GM18867 (cell line): ENCODE data around the gene ABCA5.
"Not testable (repeated sequence)": the region's sequence is repeated elsewhere in the genome, so short reads cannot be mapped to it uniquely, and the experiment has no call there.

ENCODE experiments used
- ATAC-seq: cut with Tn5 transposase; IDR thresholded peaks from one replicate; pipeline ENCODE4 v1.9.1; 2021; ENCODE audit warnings: mild to moderate bottlenecking, moderate library complexity; ENCODE audit not compliant: unreplicated experiment

ABCA5 gene

DNA sequence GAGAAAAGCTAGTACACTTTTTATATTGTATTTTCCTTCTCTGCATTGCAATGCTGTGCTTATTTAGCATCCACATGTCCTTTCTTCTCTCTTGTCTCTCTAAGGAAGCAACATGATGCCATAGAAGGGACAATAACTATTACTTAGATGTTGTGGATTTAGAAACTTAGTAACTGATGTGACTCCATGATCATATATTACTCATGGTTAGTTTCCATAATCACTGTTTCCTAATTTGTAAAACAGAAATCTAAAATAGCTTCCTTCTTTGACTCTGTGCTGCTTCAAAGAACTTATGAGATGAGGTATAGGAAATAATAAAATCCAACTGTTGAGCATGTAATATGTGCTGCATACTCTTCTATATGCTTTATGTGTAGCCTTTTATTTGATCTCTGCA, 6.6 kb upstream of the ABCA5 start:
- ATAC-seq = no peak

DNA sequence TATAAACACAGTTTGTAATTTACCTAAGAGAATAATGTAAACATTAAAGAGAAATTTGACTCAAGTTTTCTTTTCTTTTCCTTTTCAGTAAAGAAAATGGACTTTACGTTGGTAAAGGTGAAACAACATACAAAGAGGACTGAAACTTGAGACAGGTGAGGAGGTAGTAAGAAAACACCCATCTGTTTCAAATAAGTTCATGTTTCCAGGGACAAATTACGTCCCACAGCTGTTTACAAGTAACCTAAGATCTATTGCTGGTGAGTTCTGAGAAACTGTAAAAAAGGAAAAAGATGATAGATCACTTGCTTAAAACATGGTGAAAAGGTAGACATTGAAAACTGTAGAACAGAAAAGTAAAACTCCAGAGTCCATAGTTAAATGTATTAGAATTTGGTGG, 4.8 kb upstream of the ABCA5 start:
- ATAC-seq = no peak

DNA sequence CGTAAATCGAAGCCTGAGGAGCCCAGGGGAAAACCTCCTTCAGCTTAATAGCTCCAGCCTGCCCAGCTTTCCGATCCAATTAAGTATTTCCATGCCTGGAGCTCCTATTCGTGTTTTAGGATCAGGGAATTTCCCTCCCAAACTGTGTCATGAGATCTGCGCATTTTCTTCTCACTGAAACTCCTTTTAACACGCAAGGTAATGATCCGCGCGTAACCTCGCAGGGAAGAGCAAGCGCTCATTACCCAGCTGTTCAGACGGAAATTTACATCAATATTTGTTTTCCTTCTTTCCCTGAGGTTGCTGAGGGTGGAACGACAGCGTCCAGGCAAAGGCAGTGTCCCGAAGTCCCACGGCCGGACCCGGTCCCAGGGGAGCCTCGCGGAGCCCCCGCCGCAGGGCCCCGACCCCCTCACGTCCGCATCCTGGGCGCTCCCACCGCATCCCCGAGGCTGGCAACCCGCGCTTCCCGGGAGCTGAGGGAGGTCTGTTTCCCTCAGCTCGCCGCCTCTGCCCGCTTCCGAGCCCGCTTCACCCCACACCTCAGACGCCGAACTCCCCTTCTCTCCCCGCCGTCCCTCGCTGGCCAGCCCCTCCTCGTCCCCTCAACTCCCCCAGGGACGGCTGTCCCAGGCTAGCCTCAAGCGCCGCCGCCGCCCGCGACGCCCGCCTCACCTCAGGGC, 415 bp downstream of the ABCA5 start:
- peak; percentile 2 for ATAC-seq

DNA sequence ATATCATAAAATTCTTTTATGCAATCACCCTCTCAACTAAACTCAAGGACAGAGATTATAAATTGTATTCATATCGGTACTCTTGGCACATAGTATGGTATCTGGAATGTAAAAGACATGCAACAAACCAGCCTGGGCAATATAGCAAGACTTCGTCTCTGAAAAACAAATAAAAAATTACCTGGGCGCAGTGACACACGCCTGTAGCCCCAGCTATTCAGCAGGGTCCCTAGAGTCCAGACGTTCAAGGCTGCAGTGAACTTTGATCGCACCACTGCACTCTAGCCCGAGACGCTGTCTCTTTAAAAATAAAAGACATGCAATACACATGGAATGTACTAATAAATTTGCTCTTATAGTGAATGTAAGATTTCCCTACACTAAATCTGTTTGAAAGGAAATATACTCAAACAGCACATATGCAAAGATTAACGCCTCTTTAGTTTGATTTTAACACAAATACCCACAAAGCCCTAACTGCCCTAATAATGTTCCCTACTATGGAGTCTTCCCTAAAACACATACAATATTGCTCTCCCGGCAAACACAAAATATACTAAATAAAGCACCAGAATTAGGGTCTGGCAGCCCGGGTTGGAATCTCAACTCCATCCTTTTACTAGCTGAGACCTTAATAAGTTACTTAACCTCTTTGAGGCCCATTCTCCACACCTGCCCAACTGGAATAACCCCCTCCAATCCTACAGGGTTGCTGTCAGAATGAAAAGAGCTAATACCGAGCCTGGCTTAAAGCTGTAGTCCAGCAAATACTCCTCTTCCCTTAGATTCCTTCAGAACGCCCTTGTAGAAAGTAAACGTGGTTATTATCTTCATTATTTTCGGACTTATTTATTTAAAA, 1.2 kb downstream of the ABCA5 start:
- ATAC-seq = no peak

DNA sequence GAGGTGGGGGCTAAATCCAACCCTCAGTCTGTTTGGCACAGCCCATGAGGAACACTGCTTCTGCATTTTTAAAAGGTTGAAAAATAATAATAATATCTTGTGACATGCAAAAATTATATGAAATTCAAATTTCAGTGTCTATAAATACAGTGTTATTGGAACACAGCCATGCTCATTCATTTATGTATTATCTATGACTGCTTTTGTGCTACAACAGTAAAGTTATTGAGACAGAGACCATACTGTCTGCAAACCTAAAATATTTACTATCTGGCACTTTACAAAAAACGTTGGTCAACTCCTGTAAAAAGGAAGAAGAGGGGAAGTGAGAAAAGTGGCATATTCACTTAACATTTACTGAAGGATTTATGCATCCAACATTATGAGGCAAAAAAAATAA, 3.1 kb downstream of the ABCA5 start:
- ATAC-seq = no peak

DNA sequence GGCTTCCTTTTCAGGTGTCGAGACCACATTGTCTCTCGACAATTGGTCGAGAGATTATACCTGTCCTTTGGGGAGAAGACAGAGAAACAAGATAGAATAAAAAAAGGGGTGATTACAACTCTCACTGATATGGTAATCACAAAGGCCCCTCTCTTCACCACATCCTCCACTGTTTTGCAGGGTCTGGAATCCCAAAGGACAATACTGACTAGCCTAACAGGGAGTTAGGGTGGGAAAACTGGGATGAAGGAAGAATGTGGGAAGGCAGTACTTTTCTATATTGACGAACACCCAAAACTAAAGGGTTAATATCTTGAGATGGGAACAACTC, 6.1 kb downstream of the ABCA5 start:
- no peak for ATAC-seq

DNA sequence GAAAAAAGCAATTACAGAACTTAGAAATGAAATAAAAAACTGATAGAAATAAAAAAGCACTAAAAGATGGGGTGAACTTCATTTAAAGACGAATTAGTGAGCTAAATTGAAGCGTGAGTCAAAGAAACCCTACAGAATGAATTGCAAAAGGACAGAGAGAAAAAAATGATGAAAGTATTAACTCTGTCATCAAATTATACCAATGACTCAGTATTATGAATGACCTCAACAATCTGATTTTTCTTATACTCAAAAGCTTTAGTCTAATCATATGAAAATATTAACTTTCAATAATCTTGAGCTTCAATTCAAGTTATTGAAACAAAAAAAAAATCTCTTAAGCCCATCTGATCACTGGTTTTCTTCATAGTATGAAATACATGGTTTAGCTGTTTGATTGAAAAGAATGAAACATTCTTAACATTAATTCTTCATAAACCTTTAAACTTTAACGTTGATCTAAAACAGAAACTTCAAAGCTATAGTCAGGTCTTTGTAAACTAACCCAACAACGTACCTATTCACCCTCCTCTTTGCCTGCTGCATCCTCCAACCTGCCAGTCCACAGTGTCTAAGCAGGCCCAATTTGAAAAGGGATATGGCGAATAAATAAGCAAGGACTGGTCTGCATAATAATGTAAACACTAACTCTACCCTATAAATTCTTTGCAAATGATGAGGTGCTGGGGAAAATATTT, 6.6 kb downstream of the ABCA5 start:
- no peak for ATAC-seq

DNA sequence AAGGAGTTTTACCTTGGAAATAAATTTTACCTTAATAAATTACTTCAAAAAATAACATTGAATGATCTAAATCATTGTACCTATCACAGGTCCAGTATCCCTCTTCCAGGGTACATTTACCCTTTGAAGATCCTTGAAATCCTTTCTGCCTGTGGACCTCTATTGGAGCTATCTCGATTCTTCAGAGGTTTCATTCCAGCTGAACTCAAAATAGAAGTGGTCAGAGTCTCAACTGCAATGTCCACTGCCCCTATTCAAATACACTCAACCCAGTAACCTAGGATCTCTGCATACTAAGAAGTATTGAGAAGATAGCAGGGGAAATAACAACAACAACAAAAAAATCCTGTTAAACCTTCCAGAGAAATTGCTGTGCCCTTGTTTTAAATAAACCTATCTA, 9.3 kb downstream of the ABCA5 start:
- ATAC-seq = no peak

DNA sequence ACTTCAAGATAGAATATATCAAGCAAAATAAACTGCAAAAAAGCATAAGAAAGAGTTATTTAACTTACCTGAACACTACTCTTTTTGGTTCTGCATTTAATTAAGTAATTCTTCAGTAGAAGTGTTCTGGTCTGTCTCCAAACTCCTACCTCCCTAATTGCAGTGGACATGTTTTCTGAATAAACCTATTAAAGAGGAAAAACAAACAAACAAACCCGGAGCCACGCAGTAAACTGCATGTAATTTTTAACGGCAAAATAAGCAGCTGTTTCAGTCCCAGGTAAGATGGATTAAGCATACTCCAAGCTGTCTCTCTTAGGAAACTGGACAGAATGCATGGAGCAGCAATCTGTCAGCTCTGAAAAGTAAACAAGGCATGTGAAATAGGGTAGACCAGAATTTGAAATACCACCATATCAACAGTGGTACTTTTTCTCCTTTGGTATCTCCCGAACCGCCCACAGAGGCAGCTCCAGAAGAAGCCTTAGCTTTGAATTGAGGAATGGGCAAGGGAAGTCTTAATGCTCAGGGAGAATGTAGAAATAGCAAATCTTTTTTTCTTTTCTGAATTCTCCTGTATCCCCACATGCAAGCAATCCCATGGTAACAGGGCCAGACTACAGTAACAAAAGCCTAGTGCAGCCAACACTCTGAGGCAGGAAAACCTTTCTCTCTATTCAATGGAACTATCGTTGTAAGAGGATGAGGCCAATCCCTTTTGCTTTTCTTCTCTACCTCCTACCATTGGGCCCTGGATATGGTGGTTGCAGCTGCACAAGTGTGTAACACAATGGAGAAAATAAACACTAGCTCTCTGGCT, 12.5 kb downstream of the ABCA5 start:
- ATAC-seq = no peak

DNA sequence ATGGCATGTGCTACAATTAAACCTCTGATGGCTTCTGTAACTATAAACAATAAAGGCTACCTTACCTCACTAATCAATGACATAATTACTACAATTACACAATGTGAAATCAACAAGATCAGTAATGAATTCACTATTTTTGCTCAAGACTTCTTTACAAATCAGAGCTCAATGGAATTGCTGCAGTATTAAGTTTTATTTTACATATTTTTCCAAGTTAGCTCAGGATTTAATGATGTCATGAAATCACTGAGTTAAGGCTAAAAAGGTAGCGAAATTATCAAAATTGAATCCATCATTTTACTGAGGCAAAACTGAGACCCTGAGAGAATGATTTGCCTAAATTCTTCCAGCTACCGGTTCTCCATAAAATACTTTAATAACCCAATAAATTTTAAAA, 21.8 kb downstream of the ABCA5 start:
- ATAC-seq = no peak

DNA sequence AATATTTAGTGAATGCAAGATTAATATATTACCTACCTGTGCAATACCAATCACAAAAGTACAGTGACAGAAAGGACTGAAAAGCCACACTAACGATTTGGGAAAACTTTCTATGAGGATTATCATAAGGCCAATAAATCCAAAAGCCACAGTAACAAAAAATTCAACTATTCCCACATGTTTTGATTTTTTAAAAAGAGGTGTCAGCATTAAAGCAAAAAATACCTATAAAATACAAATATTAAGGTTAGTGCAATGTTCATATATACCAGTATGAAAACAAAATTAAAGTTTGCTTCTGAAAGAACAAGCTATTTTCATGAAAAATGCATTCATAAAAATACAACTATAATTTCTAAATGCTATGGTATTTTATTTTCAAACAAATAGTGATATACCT, 24.3 kb downstream of the ABCA5 start:
- no peak for ATAC-seq

DNA sequence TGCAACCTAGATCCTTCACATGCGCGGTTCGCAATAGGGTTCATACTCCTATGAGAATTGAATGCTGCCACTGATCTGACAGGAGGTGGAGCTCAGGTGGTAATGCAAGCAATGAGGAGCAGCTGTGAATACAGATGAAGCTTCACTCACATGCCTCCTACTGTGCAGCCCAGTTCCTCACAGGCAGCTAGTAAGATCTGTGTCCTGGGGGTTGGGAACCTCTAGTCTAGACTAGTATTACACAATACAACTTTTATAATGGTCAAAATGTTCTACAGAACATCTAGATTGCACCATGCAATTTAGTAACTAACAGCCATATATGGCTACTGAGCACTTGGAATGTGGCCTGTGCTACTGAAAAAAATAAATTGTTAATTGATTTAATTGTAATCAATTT, 26.7 kb downstream of the ABCA5 start:
- ATAC-seq = no peak

DNA sequence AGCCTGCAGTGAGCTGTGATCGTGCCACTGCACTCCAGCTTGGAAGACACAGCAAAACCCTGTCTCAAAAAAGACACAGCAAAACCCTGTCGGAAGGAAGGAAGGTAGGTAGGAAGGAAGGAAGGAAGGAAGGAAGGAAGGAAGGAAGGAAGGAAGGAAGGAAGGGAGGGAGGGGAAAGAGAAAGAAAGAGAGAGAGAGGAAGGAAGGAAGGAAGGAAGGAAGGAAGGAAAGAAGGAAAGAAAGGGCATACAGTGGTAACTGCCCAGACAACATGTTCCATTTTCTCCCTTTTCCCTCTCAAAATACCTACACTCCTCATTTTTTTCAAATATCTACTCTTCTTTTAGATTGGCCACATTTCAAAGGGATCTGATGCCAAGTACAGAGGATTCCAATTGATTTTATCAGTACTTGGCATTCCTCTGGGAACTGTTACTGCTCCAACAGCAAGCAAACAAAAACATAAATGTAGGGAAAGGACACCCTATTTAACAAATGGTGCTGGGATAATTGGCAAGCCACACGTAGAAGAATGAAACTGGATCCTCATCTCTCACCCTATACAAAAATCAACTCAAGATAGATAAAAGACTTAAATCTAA, 28.7 kb downstream of the ABCA5 start:
- not testable (repeated sequence) for ATAC-seq

DNA sequence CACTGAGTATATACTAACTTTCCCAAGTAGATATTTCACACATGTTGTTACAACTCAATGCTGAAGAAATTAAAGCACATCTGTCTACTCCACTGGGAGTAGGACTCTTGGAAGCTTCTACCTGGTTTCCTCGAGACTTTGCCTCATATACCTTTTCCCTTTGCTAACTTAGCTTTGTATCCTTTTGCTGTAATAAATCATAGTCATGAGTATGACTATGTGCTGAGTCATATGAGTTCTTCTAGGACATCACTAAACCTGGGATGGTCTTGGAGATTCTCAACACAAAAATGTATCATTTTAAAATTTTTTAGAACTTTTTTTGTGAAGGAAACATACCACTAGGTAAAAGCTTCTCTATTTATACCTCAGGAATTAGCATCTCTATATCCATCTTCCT, 39.8 kb downstream of the ABCA5 start:
- ATAC-seq = no peak

DNA sequence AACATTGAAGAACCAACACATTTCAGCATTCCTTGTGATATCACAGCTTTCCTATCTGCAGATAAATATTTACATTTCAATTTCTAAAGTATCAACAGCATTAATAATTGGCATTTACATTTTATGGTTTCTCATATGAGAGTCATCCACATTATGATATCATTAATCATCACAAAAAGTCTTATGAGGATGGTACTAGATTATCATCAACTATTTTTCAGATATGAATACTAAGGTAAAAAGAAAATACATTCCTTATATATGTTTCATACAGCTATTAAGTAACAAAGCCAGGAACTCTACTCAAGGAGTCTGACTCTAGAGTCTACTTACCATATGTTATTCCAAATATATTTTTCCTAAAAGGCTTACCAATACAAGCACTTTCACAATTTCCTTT, 40.7 kb downstream of the ABCA5 start:
- ATAC-seq = no peak

DNA sequence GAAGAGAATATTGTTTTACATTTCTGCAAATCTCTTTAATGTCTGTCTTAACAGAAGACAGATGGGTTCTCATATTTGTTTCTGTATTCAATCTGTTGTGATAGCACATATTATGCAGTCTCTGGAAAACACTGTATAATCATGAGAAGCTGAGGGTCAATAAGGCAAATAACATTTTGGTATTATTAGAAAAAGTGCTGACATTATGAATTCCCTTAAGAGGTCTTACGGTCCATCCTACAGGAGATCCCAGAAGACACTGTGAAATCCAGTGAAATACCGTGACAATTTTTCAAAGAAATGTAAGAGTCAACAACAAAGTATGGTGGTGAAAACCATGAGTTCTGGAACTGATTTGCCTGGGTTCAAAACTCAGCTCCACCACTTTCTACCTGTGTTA, 42.3 kb downstream of the ABCA5 start:
- ATAC-seq = no peak

DNA sequence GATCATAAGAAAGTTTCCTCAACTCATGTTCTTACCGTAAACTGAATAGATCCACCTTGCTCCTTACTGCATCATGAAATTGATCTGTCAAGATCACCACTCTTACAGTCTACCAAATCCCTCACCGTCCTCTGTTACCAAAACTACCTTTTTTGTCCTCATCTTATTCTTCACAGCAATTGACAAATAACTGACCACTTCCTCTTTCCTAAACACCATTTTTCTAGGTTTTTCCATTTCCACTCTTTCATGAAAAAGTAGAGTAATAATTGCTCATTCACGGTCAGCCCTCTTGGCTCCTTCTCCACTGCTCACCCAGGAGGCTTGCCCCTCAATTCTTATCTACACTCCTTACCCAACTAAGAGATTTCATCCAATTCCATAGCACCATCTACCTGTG, 44.9 kb downstream of the ABCA5 start:
- ATAC-seq = no peak

DNA sequence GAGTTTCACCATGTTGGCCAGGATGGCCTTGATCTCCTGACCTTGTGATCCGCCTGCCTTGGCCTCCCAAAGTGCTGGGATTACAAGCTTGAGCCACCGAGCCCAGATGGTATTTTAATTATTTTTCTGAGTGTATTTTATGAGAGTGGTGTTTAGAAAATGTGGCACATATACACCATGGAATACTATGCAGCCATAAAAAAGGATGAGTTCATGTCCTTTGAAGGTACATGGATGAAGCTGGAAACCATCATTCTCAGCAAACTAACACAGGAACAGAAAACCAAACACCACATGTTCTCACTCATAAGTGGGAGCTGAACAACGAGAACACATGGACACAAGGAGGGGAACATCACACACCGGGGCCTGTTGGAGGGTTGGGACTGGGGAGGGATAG, 50.7 kb downstream of the ABCA5 start:
- ATAC-seq = not testable (repeated sequence)

DNA sequence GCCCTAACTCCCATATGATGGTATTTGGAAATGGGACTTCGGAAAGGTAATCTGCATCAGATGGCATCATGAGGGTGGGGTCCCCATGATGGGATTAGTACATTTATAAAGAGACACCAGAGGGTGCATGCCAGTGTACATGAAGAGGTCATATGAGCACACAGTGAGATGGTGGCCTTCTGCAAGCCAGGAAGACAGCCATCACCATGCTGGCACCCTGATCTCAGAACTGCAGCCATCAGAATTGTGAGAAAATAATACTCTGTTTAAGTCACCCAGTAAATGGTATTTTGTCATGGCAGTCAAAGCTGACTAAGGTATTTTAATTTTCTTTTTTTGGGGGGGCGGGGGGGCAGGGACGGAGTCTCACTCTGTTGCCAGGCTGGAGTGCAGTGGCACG, 51.2 kb downstream of the ABCA5 start:
- ATAC-seq = no peak

DNA sequence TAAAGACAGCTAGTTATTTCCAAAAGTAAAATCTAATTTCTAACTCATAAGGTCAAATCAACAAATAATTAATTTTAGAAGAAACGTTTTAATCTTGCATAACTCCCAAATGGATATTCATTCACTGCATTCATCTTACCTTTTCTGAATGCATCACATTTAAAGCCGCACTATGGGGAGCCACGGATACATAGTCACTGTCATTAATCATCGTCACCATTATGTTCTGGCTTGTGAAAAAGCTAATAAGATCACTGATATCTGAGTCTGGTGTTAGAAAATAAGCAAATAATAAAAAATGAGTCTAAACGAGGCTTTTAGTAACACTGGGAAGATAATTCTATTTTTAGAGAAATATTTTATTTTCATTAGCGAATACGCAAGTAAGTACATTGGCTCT, 55.9 kb downstream of the ABCA5 start:
- no peak for ATAC-seq
